ENCODE results near the gene KDM2A. TPM values are rescaled to one million over a fixed set of nuclear protein-coding genes. Genes with fewer than 3 reads are reported as not detected.
A peak's percentile ranks its signal among the peaks of the same experiment; 100 is the strongest.

KDM2A gene
- polyA plus RNA-seq, 2 of the 4 experiments (the other 2 are of a cell fraction), result 34.5 to 42.8 TPM

GRCh38 chr11:67286621-67287333 is 167.7 kb downstream of the KDM2A start:
- 0 out of 5 replicates have a peak, but pooled peaks of 1 of the 2 experiments have one; percentile 22 for TF ChIP-seq JUN (IDR thresholded peaks at IDR 0.05)
- TF ChIP-seq CHD4 (IDR thresholded peaks at IDR 0.05; ENCODE audit: borderline replicate concordance), result no peak
- TF ChIP-seq CBX2 (IDR thresholded peaks at IDR 0.05; ENCODE audit: borderline replicate concordance, low read depth), result no peak
- H3K27ac ChIP-seq, result peak overlapping the region in 1 of 2 experiments; percentile 98; a peak in 3 of 6 replicates
- WGBS (ENCODE audit: missing lambda C conversion rate), result 81% methylated on average over 6 of the region's 8 CpGs
- DNase-seq (ENCODE audit: low read depth in 1 of 2, low spot score in 1 of 2) (no peak), ATAC-seq (no peak), FAIRE-seq (no peak)
- no peak overlapping the region for H3K4me2 ChIP-seq
- ChIA-PET CTCF (interaction anchor here (0.7 to 1.2 kb wide), 5 partner anchors 20 to 233 kb away, joined by 3 to 4 read pairs (median 4); no protein-coding TSS in a partner anchor), POLR2A (interaction anchor here (1.0 kb wide), 1 partner anchor 20 kb away, joined by 3 read pairs; the partner anchor contains the start of gene GRK2)
- no peak overlapping the region for H3K4me3 ChIP-seq
- no peaks in the 10 kb centered on the region for H3K9me3 ChIP-seq
- H3K4me1 ChIP-seq, result peaks cover 19% of the 10 kb centered on the region

- WGBS (ENCODE audit: missing lambda C conversion rate), result 91% methylated on average over 14 of the region's 14 CpGs
- Histone ChIP-seq H3K4me1 (peaks cover 19% of the 10 kb centered on the region), H3K9me3 (no peaks in the 10 kb centered on the region), H3K4me2 (peak overlapping the region; percentile 68), H3K4me3 (peak overlapping the region; percentile 65), H3K27ac (peak overlapping the region; percentile 95 to 98)
- FAIRE-seq (no peak), DNase-seq (ENCODE audit: low read depth in 1 of 2, low spot score in 1 of 2) (no peak), ATAC-seq (peak in 1 of 2 experiments; percentile 1; a peak in 3 of 6 replicates)
- no peak for TF ChIP-seq FOXS1 (CRISPR knock-in tag; IDR thresholded peaks at IDR 0.05)
- TF ChIP-seq, protein P1, sequence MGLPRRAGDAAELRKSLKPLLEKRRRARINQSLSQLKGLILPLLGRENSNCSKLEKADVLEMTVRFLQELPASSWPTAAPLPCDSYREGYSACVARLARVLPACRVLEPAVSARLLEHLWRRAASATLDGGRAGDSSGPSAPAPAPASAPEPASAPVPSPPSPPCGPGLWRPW (IDR thresholded peaks at IDR 0.05), result no peak
- no peak for TF ChIP-seq TP53 (CRISPR knock-in tag; IDR thresholded peaks at IDR 0.05)
- no peak for TF ChIP-seq KDM5A (IDR thresholded peaks at IDR 0.05)
- no peak for TF ChIP-seq ZNF302 (CRISPR knock-in tag; IDR thresholded peaks at IDR 0.05)
- TF ChIP-seq HOXB5 (CRISPR knock-in tag; IDR thresholded peaks at IDR 0.05), result no peak
- TF ChIP-seq ZC3H11A (IDR thresholded peaks at IDR 0.05), result no peak
- no peak for TF ChIP-seq KDM1A (IDR thresholded peaks at IDR 0.05; ENCODE audit: low read depth)
- no peak; the same call in 1 of the 2 replicates for TF ChIP-seq HOXB13 (CRISPR knock-in tag; IDR thresholded peaks at IDR 0.05; ENCODE audit: low read depth)
- TF ChIP-seq MAZ (IDR thresholded peaks at IDR 0.05; ENCODE audit: borderline replicate concordance, low read depth, low read length), result no peak
- POLR2A ChIA-PET, result interaction anchor here (1.0 to 2.9 kb wide), 14 partner anchors 8 to 443 kb away, joined by 3 to 13 read pairs (median 4); partner anchors contain the start of genes GRK2, KDM2A and SSH3
- CTCF ChIA-PET, result interaction anchor here (0.6 to 3.4 kb wide), 11 partner anchors 8 to 233 kb away, joined by 3 to 19 read pairs (median 3); no protein-coding TSS in a partner anchor
Measured at GRCh38 chr11:67287355-67288197, 168.5 kb downstream of the KDM2A start.

DNA sequence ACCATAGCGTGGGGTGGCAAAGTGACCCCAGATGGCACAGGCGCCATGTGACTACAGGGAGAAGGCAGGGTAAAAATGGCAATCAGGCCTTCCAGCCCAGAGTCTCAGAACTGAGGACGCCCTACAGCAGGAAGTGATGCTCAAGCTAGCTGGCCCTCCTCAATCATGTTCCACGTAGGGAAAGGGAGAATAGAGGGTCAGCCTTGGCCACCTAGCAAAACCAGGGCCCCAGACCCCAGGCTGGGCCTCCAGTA is 169.1 kb downstream of the KDM2A start:
- POLR2A ChIA-PET, result interaction anchor here (1.0 to 2.9 kb wide), 17 partner anchors 9 to 444 kb away, joined by 3 to 13 read pairs (median 4); partner anchors contain the start of genes GRK2, KDM2A and SSH3
- Histone ChIP-seq H3K4me2 (peak overlapping the region; percentile 68), H3K4me1 (peaks cover 19% of the 10 kb centered on the region), H3K9me3 (no peaks in the 10 kb centered on the region), H3K4me3 (peak overlapping the region; percentile 65), H3K27ac (peak overlapping the region; percentile 95 to 98)
- TF ChIP-seq HEYL (CRISPR knock-in tag; IDR thresholded peaks at IDR 0.05) (no peak), MAZ (IDR thresholded peaks at IDR 0.05; ENCODE audit: borderline replicate concordance, low read depth, low read length) (no peak), HOXB13 (CRISPR knock-in tag; IDR thresholded peaks at IDR 0.05; ENCODE audit: low read depth) (peak; percentile 69; the same call in 1 of the 2 replicates), EP300 (IDR thresholded peaks at IDR 0.05) (no peak), POLR2AphosphoS2 (conservative IDR thresholded peaks at IDR 0.05; ENCODE audit: low read length) (no peak), MAFK (IDR thresholded peaks at IDR 0.05; ENCODE audit: partially characterized antibody) (no peak), USF2 (IDR thresholded peaks at IDR 0.05) (0 out of 2 replicates have a peak, but pooled peaks have one; percentile 38), RARB (CRISPR knock-in tag; IDR thresholded peaks at IDR 0.05) (no peak), ESRRA (IDR thresholded peaks at IDR 0.05; ENCODE audit: borderline replicate concordance, low read length) (no peak), KDM5A (IDR thresholded peaks at IDR 0.05) (no peak), ZNF302 (CRISPR knock-in tag; IDR thresholded peaks at IDR 0.05) (no peak), ZSCAN20 (CRISPR knock-in tag; IDR thresholded peaks at IDR 0.05) (no peak)
- ATAC-seq (peak in 1 of 2 experiments; percentile 6; a peak in 2 of 6 replicates), FAIRE-seq (no peak), DNase-seq (ENCODE audit: low read depth in 1 of 2, low spot score in 1 of 2) (no peak)
- CTCF ChIA-PET, result interaction anchor here (0.6 to 3.4 kb wide), 9 partner anchors 9 to 95 kb away, joined by 3 to 19 read pairs (median 3); no protein-coding TSS in a partner anchor
- 51% methylated on average over 4 of the region's 4 CpGs for WGBS (ENCODE audit: missing lambda C conversion rate)
